ENCODE results near the gene DAB2IP. TPM values are rescaled to one million over a fixed set of nuclear protein-coding genes. Genes with fewer than 3 reads are reported as not detected.

Gene DAB2IP
- total and polyA plus RNA-seq, 2 donors from 2014 or later, result 33.8 to 105 TPM

DNA sequence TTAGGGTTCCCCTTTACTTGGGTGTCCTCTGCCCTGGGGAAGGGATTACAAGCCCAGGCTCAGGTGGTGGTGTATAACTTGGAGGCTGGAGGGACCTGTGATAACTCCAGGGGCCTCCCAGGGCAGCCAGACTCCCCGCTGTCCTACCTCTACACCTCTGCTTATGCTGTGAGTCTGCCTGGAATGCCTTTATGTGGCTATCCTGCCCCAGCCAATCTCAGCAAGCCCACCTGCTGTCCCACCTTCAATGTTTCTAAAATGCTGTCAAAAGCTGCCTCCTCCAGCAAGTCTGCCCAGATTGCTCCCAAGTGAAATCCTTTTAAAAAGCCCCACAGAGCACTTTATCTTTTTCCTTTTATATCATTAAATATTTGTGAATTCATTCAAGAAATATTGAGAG, 39.3 kb downstream of the DAB2IP start:
- H3K9ac ChIP-seq (ENCODE audit: low read length in 3 of 3), result no peak overlapping the region
- FAIRE-seq (no peak), DNase-seq (no peak)
- no peak overlapping the region for H3K27ac ChIP-seq (ENCODE audit: low read depth in 2 of 2, low read length in 2 of 2)
- peaks cover 0 to 8% (median 0%) of the 10 kb centered on the region in 3 donors for H3K4me1 ChIP-seq (ENCODE audit: control insufficient read depth in 2 of 3, insufficient read depth in 2 of 3, low read depth in 1 of 3, low read length in 3 of 3)
- intact Hi-C loops (cut with DNase I), result no loop called here
- TF ChIP-seq, protein P1, sequence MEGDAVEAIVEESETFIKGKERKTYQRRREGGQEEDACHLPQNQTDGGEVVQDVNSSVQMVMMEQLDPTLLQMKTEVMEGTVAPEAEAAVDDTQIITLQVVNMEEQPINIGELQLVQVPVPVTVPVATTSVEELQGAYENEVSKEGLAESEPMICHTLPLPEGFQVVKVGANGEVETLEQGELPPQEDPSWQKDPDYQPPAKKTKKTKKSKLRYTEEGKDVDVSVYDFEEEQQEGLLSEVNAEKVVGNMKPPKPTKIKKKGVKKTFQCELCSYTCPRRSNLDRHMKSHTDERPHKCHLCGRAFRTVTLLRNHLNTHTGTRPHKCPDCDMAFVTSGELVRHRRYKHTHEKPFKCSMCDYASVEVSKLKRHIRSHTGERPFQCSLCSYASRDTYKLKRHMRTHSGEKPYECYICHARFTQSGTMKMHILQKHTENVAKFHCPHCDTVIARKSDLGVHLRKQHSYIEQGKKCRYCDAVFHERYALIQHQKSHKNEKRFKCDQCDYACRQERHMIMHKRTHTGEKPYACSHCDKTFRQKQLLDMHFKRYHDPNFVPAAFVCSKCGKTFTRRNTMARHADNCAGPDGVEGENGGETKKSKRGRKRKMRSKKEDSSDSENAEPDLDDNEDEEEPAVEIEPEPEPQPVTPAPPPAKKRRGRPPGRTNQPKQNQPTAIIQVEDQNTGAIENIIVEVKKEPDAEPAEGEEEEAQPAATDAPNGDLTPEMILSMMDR (IDR thresholded peaks at IDR 0.05; ENCODE audit: borderline replicate concordance, extremely low read depth, insufficient read depth), result no peak
- no peaks in the 10 kb centered on the region for H3K9me3 ChIP-seq (ENCODE audit: control insufficient read depth in 2 of 3, insufficient read depth in 1 of 3, low read length in 3 of 3)
- no peaks in the 10 kb centered on the region for H3K27me3 ChIP-seq (ENCODE audit: control insufficient read depth, insufficient read depth, low read length)
- H3K36me3 ChIP-seq (ENCODE audit: control insufficient read depth in 2 of 3, insufficient read depth in 3 of 3, low read length in 3 of 3), result no peaks in the 10 kb centered on the region
- no peak overlapping the region for H3K4me3 ChIP-seq (ENCODE audit: low read length in 3 of 3)

DNA sequence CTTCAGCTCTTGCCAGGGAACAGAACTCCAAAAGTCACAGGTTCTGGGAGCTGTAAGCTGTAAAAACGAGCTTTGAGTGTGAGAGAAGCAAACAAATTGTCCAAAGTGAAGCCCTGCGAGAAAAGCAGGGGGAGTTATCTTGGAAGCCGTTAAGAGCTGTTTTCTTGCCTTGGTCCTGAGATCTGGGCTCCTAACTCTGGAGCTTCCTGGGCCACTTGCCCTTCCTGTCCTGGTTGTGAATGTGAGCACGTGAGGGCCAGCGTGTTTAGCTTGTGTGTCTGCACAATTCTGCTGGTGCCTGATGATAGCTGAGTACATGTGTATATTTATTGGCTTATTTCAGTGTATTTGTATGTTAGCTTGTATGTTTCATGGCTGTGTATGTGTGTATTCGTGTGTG, 40.5 kb downstream of the DAB2IP start:
- no peaks in the 10 kb centered on the region for H3K36me3 ChIP-seq (ENCODE audit: control insufficient read depth in 2 of 3, insufficient read depth in 3 of 3, low read length in 3 of 3)
- no peaks in the 10 kb centered on the region for H3K27me3 ChIP-seq (ENCODE audit: control insufficient read depth, insufficient read depth, low read length)
- TF ChIP-seq, protein P1 (IDR thresholded peaks at IDR 0.05; ENCODE audit: borderline replicate concordance, extremely low read depth, insufficient read depth), result no peak
- H3K27ac ChIP-seq (ENCODE audit: low read depth in 2 of 2, low read length in 2 of 2), result no peak overlapping the region
- no peak overlapping the region for H3K9ac ChIP-seq (ENCODE audit: low read length in 3 of 3)
- peaks cover 0 to 8% (median 0%) of the 10 kb centered on the region in 3 donors for H3K4me1 ChIP-seq (ENCODE audit: control insufficient read depth in 2 of 3, insufficient read depth in 2 of 3, low read depth in 1 of 3, low read length in 3 of 3)
- FAIRE-seq (no peak), DNase-seq (no peak)
- no peak overlapping the region for H3K4me3 ChIP-seq (ENCODE audit: low read length in 3 of 3)
- intact Hi-C loops (cut with DNase I), result no loop called here
- no peaks in the 10 kb centered on the region for H3K9me3 ChIP-seq (ENCODE audit: control insufficient read depth in 2 of 3, insufficient read depth in 1 of 3, low read length in 3 of 3)

DNA sequence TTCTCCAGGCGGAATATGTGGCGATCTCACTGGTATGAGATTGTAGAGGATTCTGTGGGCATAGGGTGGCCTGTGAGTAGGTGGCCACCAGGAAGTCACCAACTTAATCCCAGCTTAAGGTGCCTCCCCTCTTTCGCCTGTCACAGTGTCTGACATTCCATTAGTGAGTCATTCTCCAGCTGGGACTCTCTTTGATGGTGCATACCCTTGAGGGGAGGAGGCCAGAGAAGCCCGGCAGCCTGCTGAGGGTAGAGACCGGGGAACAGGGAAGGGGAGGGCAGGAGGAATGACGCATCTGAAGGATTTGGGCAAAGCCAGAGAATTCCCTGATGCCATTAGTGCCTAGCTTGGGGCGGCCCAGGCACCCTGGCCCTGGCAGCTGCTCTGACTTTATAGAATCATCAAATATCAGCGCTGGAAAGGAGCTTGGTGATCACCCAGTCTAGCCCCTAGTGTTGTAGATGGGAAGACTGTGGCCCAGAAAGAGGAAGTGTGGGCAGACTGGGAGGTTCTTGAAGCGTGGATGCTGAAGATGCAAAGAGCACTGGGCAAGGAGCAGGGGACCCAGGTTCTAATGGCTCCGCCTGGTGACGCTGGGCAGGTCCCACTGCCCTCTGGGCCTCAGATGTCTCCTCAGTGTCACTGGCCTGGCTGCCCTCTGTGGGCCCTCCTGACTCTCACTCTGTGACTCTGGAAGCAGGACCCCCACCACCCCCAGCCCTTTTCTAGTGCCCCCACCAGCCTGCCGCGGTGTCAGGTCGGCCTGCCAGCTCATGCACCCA, 41.4 kb downstream of the DAB2IP start:
- DNase-seq (peak in 2 of 5 donors; percentile 59 to 85), FAIRE-seq (no peak)
- no peaks in the 10 kb centered on the region for H3K9me3 ChIP-seq (ENCODE audit: control insufficient read depth in 2 of 3, insufficient read depth in 1 of 3, low read length in 3 of 3)
- H3K9ac ChIP-seq (ENCODE audit: low read length in 3 of 3), result no peak overlapping the region
- intact Hi-C loops (cut with DNase I), result no loop called here
- no peaks in the 10 kb centered on the region for H3K36me3 ChIP-seq (ENCODE audit: control insufficient read depth in 2 of 3, insufficient read depth in 3 of 3, low read length in 3 of 3)
- H3K4me3 ChIP-seq (ENCODE audit: low read length in 3 of 3), result no peak overlapping the region
- TF ChIP-seq, protein P1 (IDR thresholded peaks at IDR 0.05; ENCODE audit: borderline replicate concordance, extremely low read depth, insufficient read depth), result no peak
- H3K4me1 ChIP-seq (ENCODE audit: control insufficient read depth in 2 of 3, insufficient read depth in 2 of 3, low read depth in 1 of 3, low read length in 3 of 3), result peaks cover 0 to 4% (median 0%) of the 10 kb centered on the region in 3 donors
- no peak overlapping the region for H3K27ac ChIP-seq (ENCODE audit: low read depth in 2 of 2, low read length in 2 of 2)
- H3K27me3 ChIP-seq (ENCODE audit: control insufficient read depth, insufficient read depth, low read length), result no peaks in the 10 kb centered on the region

- Histone ChIP-seq H3K4me1 (ENCODE audit: control insufficient read depth in 2 of 3, insufficient read depth in 2 of 3, low read depth in 1 of 3, low read length in 3 of 3) (peaks cover 0 to 4% (median 0%) of the 10 kb centered on the region in 3 donors), H3K9ac (ENCODE audit: low read length in 3 of 3) (no peak overlapping the region), H3K9me3 (ENCODE audit: control insufficient read depth in 2 of 3, insufficient read depth in 1 of 3, low read length in 3 of 3) (no peaks in the 10 kb centered on the region), H3K36me3 (ENCODE audit: control insufficient read depth in 2 of 3, insufficient read depth in 3 of 3, low read length in 3 of 3) (no peaks in the 10 kb centered on the region), H3K27ac (ENCODE audit: low read depth in 2 of 2, low read length in 2 of 2) (no peak overlapping the region), H3K4me3 (ENCODE audit: low read length in 3 of 3) (no peak overlapping the region), H3K27me3 (ENCODE audit: control insufficient read depth, insufficient read depth, low read length) (no peaks in the 10 kb centered on the region)
- TF ChIP-seq, protein P1 (IDR thresholded peaks at IDR 0.05; ENCODE audit: borderline replicate concordance, extremely low read depth, insufficient read depth), result no peak
- no peak for FAIRE-seq
- intact Hi-C loops (cut with DNase I), result no loop called here
- DNase-seq, result no peak
Observed at GRCh38 chr9:121693388-121693670, 41.9 kb downstream of the DAB2IP start.

Measured in kidney (tissue), 14 donors.